ENCODE measurements around the gene OSBPL10.

OSBPL10 gene

DNA sequence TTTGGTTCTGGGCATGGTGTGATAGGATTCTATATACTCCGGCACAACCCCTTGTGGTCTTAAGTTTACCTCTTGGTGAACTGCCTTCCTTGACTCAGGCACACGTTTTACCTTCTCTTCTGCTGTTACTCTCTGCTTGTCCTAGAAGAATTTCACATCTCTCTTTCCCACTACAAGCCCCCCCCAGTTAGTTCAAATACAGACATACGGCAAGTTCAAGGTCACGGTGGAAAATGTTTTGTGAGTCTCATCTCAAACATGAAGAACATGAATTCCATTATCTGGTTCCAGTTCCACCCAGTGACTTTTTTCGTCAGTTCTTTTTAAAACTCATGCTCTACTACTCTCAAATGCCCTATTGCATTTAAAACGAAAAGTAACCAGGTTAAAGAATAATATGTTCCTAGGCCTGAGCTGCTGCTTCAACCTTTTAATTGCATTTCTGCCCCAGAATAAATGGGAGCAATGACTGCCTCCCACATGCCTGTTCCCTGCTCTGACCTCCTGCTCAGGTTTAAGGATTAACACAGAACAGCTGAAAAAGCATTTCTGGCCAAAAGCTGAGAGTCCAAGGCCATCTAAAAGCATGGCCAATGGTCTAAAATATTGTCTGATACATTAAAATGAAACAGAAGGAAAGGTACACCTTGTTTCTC, 132.8 kb downstream of the OSBPL10 start:
- no peak for DNase-seq (ENCODE audit: low spot score)

DNA sequence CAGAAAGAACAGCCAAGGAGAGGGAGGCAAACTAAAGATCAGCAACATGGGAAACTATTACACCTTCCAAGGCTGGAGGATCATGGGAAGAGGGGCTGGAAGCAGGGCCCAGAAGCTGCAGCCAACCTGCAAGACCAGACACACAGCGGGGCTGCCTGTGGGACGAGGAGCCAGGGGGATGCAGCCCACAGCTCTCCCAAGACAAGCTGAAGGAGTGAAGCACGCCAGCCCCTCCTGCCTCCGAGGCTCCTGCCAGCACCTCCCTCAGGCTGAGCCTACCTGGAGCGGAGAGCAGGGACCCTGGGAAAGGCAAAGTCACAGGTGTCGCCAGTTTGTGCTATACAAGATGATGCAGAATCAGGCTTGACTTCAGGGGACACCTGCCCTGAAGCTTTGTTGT, 133.3 kb downstream of the OSBPL10 start:
- no peak for DNase-seq (ENCODE audit: low spot score)

DNA sequence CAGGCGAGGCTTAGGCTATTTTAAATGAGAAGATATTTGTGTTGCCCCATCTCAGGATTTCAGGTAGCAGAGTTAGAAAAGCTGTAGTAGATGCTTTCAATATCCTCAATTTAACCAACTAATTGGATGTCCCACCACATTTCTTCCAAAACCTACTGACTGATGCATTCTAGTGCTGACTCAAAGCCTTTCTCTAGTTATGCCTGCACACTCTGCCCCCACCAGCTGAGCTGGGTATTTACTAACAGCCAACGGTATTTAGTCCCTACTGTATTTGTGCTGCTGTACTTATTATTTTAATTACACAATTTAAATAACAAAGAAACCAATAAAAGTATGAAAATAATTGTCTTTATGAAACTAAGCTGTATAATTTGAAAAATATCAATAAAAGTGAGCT, 139.5 kb downstream of the OSBPL10 start:
- no peak for DNase-seq (ENCODE audit: low spot score)

DNA sequence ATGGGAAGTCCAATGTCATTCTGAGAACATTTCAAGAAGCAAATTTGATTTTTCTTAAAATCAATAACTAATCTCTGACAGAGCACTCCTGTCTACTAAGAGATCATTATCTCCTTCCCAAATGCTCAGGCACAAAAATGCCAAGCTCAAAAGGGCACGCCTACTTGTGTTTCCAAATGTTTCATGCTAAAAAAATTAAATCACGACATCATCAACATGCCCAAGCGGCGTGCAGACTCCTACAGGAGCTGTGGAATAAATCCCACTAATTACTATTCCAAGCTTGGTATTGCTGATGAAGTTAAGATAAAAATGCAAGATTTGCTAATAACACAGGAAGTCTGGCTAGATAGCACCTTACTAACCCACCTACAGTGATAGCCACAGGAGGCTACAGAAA, 140.8 kb downstream of the OSBPL10 start:
- DNase-seq (ENCODE audit: low spot score), result no peak

DNA sequence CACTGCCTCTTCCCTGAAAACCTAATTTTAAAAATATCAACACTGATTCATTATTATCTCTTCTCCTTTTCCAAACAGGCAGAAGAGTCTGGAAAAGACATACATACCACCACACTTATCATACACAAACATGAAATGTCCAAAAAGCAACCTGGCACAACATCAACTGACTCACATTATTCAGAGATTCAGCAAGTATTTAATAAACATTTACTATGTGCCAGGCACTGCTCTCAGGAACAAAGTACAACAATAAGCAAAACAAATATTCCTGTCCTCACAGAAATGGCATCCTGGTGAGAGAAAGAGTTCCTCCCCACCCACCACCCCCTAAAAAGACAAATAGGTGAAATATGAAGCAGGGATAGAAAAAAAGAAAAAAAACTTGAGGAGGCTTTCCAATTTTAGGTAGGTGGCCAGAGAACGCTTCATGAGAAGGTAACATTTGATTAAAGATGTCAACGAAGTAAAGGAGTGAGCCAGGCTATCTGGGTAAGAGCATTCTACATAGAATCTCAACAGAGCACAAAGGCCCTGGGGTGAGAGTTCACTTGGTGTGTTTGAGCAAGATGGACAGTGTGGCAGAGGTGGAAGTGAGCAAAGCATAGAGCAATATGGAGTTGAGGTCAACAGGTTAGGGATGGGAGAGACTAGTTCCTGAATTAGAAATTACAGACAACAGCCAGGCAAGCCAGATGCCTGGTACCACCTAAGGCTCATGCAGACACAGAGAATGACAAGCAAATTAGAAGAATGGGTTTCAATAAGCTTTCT, 141.7 kb downstream of the OSBPL10 start:
- no peak for DNase-seq (ENCODE audit: low spot score)

DNA sequence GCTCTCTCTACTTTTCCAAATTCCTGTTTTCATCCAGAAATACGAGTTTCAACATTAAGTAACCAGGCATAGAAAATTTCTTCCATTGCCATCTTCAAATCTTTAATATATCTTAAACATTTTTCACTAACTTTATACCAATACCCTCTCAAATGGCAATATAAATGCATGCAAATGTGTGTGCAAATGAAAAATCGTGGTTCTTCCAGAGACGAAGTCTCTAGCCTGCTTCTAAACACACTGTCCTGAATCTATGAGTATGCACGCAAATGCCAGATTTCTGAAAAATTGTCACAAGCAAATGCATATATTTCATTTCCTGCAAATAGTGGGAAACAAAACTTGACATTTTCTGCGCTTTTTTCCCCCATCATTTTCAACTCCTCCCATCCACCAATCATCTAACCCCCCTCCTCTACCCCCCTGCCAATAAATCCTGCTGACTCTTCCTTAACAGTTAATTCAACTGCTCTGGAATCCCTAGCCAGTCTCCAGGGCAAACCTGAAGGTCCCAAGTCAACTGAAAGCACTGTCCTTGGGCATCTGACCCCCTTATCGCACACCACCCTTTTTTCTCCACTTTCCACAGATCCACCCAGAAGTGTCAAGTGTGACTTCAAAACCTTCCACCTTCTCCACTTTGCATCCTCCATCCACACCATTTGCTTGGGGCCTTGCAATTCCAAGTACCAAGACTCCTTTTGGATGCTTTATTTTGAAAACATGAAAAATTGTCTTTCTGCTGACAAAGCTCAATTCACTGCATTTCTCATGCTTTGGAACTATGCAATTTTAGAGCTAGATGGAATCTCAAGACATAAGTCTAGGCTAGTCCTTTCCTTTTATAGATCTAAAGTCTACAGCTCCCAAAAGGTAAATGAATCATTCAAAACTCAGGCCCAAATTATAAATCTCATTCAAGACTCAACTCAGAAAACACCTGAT, 144.7 kb downstream of the OSBPL10 start:
- no peak for DNase-seq (ENCODE audit: low spot score)

DNA sequence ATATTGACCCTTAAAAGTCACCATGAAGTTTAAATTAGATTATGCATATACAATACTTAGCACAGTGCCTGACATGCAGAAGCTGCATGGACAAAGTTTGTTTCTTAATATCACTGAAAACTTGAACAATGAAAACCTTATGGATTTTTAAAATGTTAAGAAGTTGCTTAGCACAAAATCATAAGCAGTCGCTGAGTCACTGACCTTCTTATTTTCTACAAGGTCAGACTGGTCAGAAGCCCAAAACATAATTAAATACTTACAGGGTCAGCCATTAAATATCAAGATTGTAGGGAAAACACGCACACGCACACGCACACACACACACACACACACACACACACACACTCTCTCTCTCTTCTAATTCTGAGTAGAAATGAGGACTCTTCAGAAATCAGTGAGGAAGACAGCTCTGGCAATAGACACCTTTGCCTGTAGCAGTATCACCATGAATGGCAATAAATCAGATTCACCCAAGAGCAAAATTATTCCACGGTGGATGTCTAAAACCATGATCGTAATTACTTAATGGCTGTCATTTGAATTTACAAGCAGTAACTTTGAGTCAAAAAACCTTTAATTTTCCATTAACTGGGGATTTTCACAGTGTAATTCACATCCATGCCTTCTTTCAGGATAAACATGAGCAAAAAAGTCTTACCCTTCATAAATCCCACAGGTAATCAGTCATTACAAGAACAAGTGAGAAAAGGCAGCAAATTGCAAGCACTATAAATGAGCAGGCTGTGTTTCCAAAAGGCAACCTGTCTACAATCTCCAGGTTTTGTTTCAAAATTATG, 147.5 kb downstream of the OSBPL10 start:
- DNase-seq (ENCODE audit: low spot score), result no peak

DNA sequence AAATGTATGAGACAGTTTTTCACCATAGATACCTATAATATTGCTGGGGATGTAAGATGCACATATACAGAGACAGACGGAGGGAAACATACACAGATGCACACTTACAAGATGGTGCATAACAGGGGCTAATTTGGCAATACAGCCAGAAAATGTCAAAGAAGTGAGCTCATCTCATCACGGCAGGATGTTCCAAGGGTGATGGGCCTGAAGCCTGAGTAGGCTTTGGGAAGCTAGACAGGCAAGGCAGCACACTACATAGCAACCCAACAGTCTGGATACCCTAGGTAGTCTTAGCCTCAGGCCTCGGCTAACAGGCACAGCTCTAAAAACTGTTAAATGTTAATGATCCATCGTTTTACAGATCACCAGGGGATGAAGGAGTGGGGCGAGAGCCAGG, 148.5 kb downstream of the OSBPL10 start:
- no peak for DNase-seq (ENCODE audit: low spot score)

DNA sequence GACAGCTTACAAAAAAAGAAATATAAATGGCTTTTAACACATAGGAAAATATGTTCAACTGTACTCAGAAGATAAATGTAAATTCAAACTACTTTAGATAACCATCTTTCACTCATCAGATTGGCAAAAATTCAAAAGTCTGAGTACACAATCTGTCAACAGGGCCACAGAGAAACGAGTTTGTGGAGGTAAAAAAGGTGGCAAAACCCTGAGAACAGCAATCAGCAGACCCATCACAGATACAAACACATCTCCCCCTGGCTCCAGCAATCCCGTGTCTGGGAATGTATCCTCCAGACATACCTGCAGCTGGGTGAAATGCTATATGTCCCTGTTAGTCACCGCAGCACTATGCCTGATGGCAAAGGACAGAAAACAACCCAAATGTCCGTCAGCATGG, 149.5 kb downstream of the OSBPL10 start:
- DNase-seq (ENCODE audit: low spot score), result no peak

DNA sequence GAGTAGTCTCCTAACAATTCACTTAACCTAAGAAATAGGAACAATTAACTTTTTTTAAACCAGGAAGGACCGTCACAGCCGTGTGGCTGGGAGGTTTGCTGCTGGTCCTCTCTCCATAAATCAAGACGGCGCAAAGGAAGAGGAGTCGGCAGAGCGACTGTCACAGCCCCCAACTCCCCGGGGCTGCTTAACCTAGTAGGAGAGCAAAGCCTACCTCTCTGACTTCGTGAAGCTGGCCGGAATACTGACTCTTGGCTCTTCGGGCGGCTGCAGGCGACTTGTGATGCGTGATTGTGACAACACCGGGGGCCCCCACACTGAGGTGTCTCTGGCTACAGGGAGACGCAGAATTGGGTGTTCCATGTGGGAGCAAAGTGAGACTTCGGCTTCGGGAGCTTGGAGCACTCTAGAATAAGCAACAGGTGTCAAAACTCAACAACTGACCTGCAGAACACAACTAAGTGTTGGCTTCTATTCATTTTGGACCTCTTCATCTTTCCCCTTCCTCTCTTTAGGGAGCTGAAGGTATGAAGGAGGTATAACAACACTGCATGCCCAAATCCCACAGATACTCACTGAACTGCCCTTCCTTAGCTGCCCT, 151.1 kb downstream of the OSBPL10 start:
- DNase-seq (ENCODE audit: low spot score), result no peak

DNA sequence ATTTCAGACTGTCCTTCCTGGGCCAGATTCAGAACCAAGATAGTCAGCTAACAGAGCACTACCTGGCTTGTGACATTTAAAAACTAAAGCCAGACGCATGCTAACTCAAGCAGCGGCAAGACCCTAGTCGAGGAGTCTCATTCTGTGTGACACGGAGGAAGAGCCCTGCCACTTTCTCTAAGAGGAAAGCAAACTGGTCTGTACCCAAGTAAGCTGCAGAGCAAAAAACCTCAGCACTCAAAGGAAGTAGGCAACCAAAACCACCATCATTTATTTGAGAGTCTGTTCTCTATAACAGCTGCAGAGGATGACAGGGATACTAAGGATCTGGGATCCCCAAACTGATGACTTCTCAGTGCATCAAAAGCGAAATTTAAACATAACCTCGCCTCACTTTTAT, 152.1 kb downstream of the OSBPL10 start:
- DNase-seq (ENCODE audit: low spot score), result no peak

DNA sequence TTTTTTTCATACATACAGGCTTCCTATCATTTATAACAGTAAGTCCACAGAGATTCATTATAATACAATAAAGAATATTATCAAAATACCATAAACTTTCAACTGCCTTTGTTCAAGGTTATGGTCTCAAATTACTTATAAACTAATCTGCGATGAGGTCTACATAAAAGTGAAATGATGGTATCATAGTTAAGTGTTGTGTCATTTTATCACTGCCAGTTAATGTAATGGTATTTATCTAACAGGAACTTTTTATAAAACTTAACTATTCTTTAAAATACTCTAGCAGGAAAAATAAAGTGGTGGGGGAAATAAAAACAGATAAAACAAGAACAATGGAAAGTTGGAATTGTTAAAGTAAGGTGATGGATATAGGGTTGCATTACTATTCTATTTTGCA, 153.1 kb downstream of the OSBPL10 start:
- no peak for DNase-seq (ENCODE audit: low spot score)

DNA sequence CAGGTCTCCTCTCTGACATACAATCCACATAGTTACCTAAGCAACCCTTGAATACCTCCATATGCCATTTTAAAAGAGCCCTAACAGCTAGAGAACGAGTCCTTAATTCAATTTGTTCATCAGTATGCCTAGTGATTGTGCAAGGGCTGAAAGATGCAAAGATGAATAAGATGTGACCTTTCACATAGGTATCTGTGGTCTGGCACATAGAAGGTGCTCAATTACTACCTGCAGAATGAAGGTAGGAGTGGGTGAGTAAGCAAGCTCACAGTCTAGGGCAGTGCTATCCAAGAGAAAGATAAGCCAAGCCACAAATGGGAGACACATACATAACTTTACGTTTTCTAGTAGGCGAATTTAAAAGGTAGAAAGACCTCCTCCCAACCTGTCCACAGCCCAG, 157.9 kb downstream of the OSBPL10 start:
- DNase-seq (ENCODE audit: low spot score), result no peak

DNA sequence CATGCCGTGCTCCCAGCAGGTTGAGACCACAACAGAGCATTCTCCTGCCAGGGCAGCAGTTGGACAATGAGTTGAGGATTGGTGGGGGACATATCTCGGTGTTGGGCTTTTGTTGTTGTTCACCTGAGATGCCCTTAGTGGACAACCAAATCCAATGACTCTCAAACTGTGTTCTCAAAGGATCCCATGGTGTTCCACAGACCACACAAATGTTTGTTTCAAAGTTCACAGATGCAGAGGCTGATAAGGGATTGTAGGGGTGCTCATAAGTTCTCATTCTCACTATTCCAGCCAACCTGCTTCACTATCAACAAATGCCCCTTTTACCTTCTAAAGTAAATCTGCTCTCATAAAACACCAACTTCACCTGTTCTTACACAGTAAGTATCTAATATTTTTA, 159.9 kb downstream of the OSBPL10 start:
- no peak for DNase-seq (ENCODE audit: low spot score)

DNA sequence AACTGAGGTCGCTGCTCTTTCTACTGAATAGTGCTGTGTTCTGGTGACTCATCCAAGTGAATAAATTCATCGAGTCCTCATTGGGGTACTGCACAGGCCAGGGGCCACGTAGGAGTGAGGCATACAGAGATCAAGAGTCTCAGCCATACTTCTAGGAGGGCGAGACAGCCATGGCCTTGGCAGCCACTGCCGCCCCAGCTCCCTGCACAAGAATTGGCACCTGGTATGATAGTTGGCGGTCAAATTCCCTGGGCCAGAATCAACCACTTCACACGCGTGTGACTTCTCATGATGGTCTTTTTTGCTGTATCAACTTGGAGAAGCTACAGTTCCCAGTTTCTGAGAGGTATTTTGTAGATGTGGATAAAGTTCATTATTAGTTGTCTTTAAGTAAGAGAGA, 161.6 kb downstream of the OSBPL10 start:
- no peak for DNase-seq (ENCODE audit: low spot score)

DNA sequence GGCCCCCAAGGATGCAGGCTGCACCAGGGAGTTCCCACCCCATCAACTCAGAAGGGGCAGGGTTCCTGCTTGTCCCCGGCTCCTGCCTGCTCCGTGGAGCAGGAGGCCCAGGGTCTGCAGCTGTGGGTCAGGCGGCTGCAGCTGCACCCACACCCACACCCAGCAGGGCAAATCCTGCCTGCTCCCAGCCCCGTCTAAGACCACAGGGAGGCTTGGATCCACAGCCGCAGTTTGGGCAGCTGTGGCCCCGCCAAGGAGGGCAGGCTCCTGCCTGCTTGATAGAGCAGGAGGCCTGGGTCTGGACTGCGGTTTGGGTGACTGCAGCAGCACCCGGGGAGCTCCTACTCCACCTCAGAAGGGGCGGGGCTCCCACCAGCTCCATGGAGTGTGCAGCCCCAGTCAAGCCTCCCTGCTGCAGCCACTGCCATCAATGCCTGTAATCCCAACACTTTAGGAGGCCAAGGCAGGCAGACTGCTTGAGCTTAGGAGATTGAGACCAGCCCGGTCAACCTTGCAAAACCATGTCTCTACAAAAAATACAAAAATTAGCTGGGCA, 163.6 kb downstream of the OSBPL10 start:
- DNase-seq (ENCODE audit: low spot score), result no peak

DNA sequence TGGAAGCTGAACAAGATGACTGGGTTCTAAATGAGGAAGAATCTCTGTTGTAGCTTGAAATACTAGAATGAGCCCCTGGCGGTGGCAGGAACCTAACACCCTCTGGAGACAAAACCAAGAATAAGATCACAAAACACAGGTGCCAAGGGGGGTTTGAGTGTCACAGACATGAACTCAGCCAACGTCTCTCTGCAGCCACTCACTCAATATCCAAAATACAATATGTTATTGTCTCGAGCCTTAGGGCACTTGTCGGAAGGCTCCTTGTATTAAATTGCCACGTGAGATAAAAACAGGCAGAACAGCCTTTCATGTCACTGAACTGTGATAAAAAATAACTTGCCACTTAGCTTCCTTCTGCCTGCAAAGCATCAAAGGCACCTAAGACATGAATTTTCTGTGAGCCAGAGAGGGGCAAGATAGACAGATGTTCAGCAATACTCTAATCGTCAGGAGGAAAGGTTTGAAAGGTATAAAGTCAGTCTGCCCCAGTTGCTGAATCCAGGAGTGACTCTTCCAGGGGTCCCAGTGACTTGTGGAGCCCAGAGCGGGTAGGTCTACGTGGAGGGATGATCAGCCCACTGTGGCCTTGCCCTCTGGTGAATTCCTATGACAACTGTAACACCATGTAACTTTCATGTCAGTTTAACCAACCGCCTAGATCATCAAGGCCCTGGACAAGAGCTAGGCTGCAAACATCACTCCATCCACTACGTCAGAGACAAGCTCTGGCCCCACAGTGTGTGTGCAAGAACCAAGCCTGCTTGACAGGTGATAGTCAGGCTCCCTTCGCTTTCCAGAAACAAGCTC, 165.2 kb downstream of the OSBPL10 start:
- DNase-seq (ENCODE audit: low spot score), result no peak

DNA sequence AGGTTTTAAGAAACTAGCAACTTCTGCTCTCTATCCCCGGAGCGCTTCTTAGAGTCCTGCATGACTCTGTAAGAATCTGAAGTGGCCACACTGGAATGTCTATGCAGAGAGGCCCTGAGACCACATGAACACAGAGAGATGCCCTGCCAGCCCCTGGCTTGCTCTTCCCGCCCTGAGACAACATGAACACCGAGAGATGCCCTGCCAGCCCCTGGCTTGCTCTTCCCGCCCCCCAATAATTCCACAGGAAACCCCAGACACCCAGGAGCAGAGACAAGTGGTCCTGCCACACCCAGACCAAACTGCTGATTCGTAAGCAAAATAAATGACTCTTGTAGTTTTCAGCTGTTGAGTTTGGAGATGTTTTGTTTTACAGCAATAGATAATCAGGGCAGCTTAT, 166.1 kb downstream of the OSBPL10 start:
- DNase-seq (ENCODE audit: low spot score), result no peak

DNA sequence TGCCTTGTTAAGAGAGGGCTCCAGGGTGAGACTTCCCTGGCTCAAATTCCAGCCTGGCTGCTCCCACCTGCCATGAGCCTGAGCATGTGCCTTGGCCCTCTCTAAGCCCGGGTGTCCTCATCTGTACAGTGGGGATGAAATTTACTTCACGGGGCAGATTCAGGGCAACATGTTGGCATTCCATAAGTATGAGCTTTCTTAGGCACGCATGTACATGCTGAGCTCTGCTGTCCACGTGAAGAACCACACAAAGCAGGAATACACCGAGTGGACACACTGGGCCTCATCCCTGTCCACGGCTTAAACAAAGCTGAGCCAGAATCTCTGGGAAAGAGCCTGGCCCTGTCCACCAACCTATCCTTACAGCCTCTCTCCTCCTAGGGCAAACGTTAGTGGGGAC, 167.4 kb downstream of the OSBPL10 start:
- DNase-seq (ENCODE audit: low spot score), result no peak

DNA sequence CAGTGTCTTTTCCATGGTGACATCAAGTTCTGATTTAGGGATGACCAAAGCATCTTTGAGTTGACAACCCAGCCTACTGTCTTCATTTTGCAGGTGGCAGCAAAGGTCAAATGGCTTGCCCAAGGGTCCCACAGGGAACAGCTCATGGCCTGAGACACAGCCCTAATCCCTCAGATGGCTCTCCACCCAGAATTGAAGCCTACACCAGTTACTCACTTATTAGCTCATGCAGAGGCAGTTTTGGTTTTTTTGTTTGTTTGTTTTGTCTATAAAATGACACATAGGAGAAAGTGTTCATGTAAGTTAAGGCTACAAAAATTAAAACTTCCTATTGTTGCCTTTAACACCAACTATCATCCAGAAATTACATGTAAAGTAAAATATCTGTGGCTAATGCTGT, 167.9 kb downstream of the OSBPL10 start:
- DNase-seq (ENCODE audit: low spot score), result no peak

Measured in AG08395 (cell line).